Suprapubic skin (tissue), 3 donors: ENCODE results near the gene ARHGAP4.

ENCODE experiments used
- POLR2AphosphoS5 ChIP-seq, 3 donors: sonication (generic); formaldehyde crosslinking; IDR thresholded peaks; one replicate each; pipeline ENCODE4 v1.6.1; 2017; ENCODE audit warnings: antibody characterized with exemption in 3 of 3
- TF ChIP-seq, protein P1 (sequence below), 2 donors: fragments of 200-600 bp in 1 of 2; fragments of 450-650 bp in 1 of 2; sonication (generic) in 1 of 2; IDR thresholded peaks; one replicate each; pipeline ENCODE4 v1.5.1; 2016 to 2019; ENCODE audit warnings: antibody characterized with exemption in 2 of 2, mild to moderate bottlenecking in 1 of 2, moderate library complexity in 1 of 2

DNA sequence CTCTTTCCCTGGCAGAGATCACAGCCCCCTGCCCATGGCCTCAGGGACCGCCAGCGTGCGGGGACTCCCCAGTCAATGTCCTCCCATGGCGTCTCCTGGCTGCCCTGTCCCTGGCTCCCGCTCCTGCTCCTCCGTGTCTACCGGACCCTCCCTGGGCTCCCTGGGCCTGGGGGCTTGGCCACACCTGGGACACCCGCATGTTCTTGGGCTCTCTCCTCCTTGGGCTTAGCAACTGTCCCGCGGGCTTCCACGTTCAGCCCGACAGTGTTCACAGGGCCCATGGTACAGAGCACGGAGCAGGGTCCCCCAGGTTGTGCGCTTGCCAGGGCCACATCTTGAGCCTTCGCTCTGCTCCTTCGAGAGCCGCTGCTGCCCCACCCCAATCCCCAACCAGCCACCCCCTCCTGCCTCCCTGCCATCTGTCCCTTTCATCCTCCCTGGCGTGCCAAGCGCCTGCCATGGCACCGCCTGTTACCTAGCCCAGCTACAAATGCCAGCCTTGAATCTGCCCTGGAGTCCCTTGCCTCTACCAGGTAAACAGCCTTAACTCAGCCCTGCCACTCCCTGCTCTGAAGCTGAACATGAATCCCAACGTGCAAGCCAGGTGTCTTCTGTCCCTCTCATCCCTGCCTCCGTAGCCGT, 17.7 kb downstream of the ARHGAP4 start:
- TF ChIP-seq, protein P1, sequence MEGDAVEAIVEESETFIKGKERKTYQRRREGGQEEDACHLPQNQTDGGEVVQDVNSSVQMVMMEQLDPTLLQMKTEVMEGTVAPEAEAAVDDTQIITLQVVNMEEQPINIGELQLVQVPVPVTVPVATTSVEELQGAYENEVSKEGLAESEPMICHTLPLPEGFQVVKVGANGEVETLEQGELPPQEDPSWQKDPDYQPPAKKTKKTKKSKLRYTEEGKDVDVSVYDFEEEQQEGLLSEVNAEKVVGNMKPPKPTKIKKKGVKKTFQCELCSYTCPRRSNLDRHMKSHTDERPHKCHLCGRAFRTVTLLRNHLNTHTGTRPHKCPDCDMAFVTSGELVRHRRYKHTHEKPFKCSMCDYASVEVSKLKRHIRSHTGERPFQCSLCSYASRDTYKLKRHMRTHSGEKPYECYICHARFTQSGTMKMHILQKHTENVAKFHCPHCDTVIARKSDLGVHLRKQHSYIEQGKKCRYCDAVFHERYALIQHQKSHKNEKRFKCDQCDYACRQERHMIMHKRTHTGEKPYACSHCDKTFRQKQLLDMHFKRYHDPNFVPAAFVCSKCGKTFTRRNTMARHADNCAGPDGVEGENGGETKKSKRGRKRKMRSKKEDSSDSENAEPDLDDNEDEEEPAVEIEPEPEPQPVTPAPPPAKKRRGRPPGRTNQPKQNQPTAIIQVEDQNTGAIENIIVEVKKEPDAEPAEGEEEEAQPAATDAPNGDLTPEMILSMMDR (IDR thresholded peaks at IDR 0.05) = no peak
- TF ChIP-seq POLR2AphosphoS5 (IDR thresholded peaks at IDR 0.05) = no peak
